ENCODE measurements around the gene EBI3.
"Not testable (repeated sequence)": the region's sequence is repeated elsewhere in the genome, so short reads cannot be mapped to it uniquely, and the experiment has no call there.

Gene EBI3

GRCh38 chr19:4200940-4201542, 28.3 kb upstream of the EBI3 start:
- no peak for DNase-seq (ENCODE audit: low spot score)

- no peak for DNase-seq (ENCODE audit: low spot score)
Measured at GRCh38 chr19:4201798-4202197, 27.5 kb upstream of the EBI3 start.

- no peak for DNase-seq (ENCODE audit: low spot score)
Measured at GRCh38 chr19:4206818-4207484, 22.4 kb upstream of the EBI3 start.

GRCh38 chr19:4208385-4209094, 20.8 kb upstream of the EBI3 start:
- DNase-seq (ENCODE audit: low spot score): no peak

GRCh38 chr19:4210166-4210731, 19.1 kb upstream of the EBI3 start:
- DNase-seq (ENCODE audit: low spot score): no peak

- no peak for DNase-seq (ENCODE audit: low spot score)
Measured at GRCh38 chr19:4213116-4213515, 16.2 kb upstream of the EBI3 start.

- no peak for DNase-seq (ENCODE audit: low spot score)
Measured at GRCh38 chr19:4215807-4216206, 13.5 kb upstream of the EBI3 start.

- DNase-seq (ENCODE audit: low spot score): no peak
Measured at GRCh38 chr19:4216846-4217245, 12.5 kb upstream of the EBI3 start.

- no peak for DNase-seq (ENCODE audit: low spot score)
Measured at GRCh38 chr19:4217429-4218264, 11.7 kb upstream of the EBI3 start.

- not testable (repeated sequence) for DNase-seq (ENCODE audit: low spot score)
Measured at GRCh38 chr19:4218523-4218922, 10.8 kb upstream of the EBI3 start.

- no peak for DNase-seq (ENCODE audit: low spot score)
Measured at GRCh38 chr19:4220188-4220587, 9.1 kb upstream of the EBI3 start.

GRCh38 chr19:4224470-4224869, 4.9 kb upstream of the EBI3 start:
- no peak for DNase-seq (ENCODE audit: low spot score)

- DNase-seq (ENCODE audit: low spot score): no peak
Measured at GRCh38 chr19:4225885-4226284, 3.4 kb upstream of the EBI3 start.

- DNase-seq (ENCODE audit: low spot score): no peak
Measured at GRCh38 chr19:4227771-4228170, 1.6 kb upstream of the EBI3 start.

- no peak for DNase-seq (ENCODE audit: low spot score)
Measured at GRCh38 chr19:4228765-4229178, 551 bp upstream of the EBI3 start.

GRCh38 chr19:4230237-4230636, 914 bp downstream of the EBI3 start:
- DNase-seq (ENCODE audit: low spot score): not testable (repeated sequence)

- DNase-seq (ENCODE audit: low spot score): not testable (repeated sequence)
Measured at GRCh38 chr19:4231521-4231920, 2.2 kb downstream of the EBI3 start.

GRCh38 chr19:4232139-4232538, 2.8 kb downstream of the EBI3 start:
- DNase-seq (ENCODE audit: low spot score): not testable (repeated sequence)

GRCh38 chr19:4232614-4233281, 3.4 kb downstream of the EBI3 start:
- no peak for DNase-seq (ENCODE audit: low spot score)

GRCh38 chr19:4233282-4233853, 4.0 kb downstream of the EBI3 start:
- peak; percentile 51 for DNase-seq (ENCODE audit: low spot score)
